Fibroblast of lung (primary cell): Measurements from ENCODE around the gene MMP15.

Experiments used
- EZH2 ChIP-seq: IDR thresholded peaks from 2 replicates; pipeline ENCODE4 v1.5.1; 2012; ENCODE audit warnings: low read length, control low read depth, mild to moderate bottlenecking; ENCODE audit errors: missing control alignments
- TF ChIP-seq, protein P1 (sequence below), 2 donors: IDR thresholded peaks in 1 of 2; conservative IDR thresholded peaks in 1 of 2; 1 replicate in 1 of 2; 2 replicates in 1 of 2; pipeline ENCODE4 v1.5.1; 2011 to 2012; ENCODE audit warnings: low read length in 2 of 2, control low read depth in 1 of 2, inconsistent platforms in 1 of 2, low read depth in 1 of 2, mild to moderate bottlenecking in 1 of 2

- no peak for TF ChIP-seq EZH2
- TF ChIP-seq, protein P1, sequence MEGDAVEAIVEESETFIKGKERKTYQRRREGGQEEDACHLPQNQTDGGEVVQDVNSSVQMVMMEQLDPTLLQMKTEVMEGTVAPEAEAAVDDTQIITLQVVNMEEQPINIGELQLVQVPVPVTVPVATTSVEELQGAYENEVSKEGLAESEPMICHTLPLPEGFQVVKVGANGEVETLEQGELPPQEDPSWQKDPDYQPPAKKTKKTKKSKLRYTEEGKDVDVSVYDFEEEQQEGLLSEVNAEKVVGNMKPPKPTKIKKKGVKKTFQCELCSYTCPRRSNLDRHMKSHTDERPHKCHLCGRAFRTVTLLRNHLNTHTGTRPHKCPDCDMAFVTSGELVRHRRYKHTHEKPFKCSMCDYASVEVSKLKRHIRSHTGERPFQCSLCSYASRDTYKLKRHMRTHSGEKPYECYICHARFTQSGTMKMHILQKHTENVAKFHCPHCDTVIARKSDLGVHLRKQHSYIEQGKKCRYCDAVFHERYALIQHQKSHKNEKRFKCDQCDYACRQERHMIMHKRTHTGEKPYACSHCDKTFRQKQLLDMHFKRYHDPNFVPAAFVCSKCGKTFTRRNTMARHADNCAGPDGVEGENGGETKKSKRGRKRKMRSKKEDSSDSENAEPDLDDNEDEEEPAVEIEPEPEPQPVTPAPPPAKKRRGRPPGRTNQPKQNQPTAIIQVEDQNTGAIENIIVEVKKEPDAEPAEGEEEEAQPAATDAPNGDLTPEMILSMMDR (conservative IDR thresholded peaks at IDR 0.05 in 1 of 2, IDR thresholded peaks at IDR 0.05 in 1 of 2; ENCODE audit: low read depth in 1 of 2, low read length in 2 of 2): no peak
Observed at GRCh38 chr16:58054289-58054688, 28.7 kb downstream of the MMP15 start.
